GM10847 (cell line): Measurements from ENCODE around the gene MREG.

Experiments
- POLR2A ChIP-seq: IDR thresholded peaks from 2 replicates; pipeline ENCODE4 v1.6.1; 2011; ENCODE audit not compliant: insufficient read length; ENCODE audit errors: extremely low read depth

MREG gene

GRCh38 chr2:215952860-215953637 is 60.3 kb downstream of the MREG start:
- no peak for TF ChIP-seq POLR2A

GRCh38 chr2:215951558-215951957 is 61.8 kb downstream of the MREG start:
- no peak for TF ChIP-seq POLR2A

- TF ChIP-seq POLR2A, result no peak
Observed at GRCh38 chr2:215949991-215950404, 63.4 kb downstream of the MREG start.

- TF ChIP-seq POLR2A, result no peak
Observed at GRCh38 chr2:215948051-215948450, 65.3 kb downstream of the MREG start.

GRCh38 chr2:215946586-215946985 is 66.8 kb downstream of the MREG start:
- TF ChIP-seq POLR2A, result no peak

- TF ChIP-seq POLR2A, result no peak
Observed at GRCh38 chr2:215942194-215942593, 71.2 kb downstream of the MREG start.

- TF ChIP-seq POLR2A, result no peak
Observed at GRCh38 chr2:215941726-215942125, 71.6 kb downstream of the MREG start.

- no peak for TF ChIP-seq POLR2A
Observed at GRCh38 chr2:215940645-215941184, 72.6 kb downstream of the MREG start.

- no peak for TF ChIP-seq POLR2A
Observed at GRCh38 chr2:215937190-215937589, 76.2 kb downstream of the MREG start.

- TF ChIP-seq POLR2A, result no peak
Observed at GRCh38 chr2:215933151-215933550, 80.2 kb downstream of the MREG start.

- no peak for TF ChIP-seq POLR2A
Observed at GRCh38 chr2:215931256-215931903, 82.0 kb downstream of the MREG start.

- TF ChIP-seq POLR2A, result no peak
Observed at GRCh38 chr2:215930505-215931253, 82.7 kb downstream of the MREG start.

GRCh38 chr2:215929602-215930335 is 83.6 kb downstream of the MREG start:
- no peak for TF ChIP-seq POLR2A

- no peak for TF ChIP-seq POLR2A
Observed at GRCh38 chr2:215928086-215928485, 85.3 kb downstream of the MREG start.

GRCh38 chr2:215921895-215922294 is 91.5 kb downstream of the MREG start:
- TF ChIP-seq POLR2A, result no peak
